LNCAP (cell line): ENCODE results near the gene TEAD1.

Experiments
- CTCF ChIP-seq: fragments of 450-650 bp; IDR thresholded peaks from 2 replicates; pipeline ENCODE4 v1.5.1; 2017; ENCODE audit warnings: mild to moderate bottlenecking

Gene TEAD1

GRCh38 chr11:12834630-12835029 lies 160.4 kb downstream of the TEAD1 start:
- TF ChIP-seq CTCF, result no peak

DNA sequence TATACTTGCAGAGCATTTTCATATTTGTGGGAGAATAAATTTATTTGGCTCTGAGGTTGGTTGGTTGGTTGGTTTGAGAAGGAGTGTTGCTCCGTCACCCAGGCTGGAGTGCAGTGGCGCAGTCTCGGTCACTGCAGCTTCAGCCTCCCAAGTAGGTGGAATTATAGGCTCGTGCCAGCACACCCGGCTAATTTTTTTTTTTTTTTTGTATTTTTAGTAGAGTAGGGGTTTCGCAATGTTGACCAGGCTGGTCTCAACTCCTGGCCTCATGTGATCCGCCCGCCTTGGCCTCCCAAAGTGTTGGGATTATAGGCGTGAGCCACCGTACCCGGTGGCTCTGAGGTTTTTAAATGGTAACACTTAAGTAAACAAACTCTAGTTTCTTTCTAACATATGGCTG lies 161.1 kb downstream of the TEAD1 start:
- TF ChIP-seq CTCF, result no peak

- TF ChIP-seq CTCF, result no peak
These were observed 164.4 kb downstream of the TEAD1 start for GRCh38 chr11:12838463-12839123.

DNA sequence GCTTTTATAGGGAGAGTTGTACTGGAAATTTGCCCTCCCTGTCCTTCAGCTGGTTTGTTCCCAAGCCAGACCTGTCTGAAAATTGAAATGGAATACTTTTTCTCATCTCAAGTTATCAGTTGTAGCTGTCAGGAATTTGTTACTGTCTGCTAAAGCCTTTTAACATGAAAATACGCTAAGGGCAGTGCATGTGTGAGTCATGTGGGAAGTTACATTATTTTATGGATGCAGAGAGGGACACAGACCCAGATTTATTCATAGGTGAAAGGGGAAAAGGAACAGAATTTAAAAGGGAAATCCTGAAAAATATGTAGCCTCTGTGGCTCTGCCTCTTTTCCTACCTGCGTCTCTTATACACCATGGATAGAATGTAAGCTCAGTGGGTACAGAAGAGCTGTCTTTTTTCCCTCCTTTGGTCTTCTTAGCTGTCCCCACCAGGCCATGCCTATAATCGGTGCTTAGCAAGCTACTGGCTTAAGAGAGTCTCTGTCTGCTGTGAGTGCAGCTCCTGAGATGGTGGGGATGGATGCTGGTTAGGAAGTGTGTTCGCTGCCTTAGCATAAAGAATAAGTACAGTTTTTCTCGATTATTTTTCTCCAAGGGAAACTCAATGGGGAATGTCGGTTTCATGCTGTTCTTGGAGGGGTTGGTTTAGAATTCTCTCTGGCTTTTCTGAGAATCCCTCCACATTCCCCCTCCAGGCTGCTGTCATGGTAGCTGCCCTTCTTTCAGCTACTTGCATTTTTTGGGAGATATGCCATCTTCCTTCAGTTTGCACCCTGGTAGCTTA lies 166.8 kb downstream of the TEAD1 start:
- TF ChIP-seq CTCF, result no peak

DNA sequence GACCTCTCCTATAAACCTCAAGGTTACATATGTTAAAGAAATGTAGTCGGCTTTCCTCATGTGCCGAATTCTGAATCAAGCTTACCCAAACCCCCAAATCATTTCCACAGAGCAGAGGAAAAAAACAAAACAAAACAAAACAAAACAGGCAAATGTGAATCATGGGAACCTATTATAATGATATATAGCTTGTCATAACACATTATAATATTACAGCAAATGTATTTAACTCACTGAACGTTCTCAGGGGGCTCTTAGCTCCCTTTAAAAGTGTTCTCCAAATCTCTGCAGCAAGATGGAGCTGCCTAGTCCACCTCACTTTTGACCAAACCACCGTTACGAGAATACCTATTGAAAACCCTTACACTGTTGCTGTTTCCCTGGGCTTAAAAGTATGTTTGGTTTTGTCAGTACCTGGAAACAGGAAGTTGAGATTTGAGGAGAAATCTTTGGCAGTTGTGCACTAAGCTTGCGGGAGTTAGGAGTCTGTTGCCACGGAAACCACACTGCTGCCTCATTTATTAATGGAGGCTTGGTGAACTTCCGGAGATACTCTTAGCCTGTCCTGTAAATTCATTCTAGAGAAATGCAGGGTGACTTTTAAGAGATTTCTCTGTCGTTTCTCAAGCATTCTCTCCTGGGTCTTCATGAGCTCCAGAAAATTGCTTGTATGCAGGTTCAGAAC lies 167.9 kb downstream of the TEAD1 start:
- no peak for TF ChIP-seq CTCF

DNA sequence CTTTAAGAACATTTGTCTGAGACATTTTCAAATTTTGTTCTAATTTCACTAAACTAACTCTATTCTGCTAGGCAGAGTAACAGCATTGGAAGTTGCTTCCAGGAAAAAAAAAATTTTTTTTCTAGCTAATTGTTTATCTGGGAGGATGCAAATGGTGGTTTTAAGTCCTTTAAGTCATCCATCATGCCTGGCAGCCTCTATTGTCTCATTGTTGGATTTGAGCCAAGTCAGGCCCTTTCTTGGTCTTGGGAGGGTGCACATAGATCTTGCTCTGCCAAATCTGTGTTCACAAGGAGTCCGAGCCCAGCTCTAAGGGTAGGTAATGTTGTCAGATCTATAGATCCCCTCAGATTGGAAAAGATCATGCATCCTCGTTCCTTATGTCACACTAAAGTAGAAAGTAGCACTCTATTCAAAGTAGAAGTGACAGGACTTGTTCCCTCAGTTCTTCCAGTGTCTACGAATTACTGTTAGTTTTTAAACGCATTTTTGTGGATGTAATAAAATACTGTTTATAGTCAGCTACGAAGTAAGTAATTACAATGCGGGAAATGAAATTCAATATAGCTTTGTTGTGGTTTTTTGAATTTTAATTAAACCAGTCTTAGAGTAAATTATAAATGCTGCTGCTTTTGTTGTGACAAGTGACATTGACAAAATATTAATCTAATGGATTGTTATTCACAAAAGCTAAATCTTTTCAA lies 168.9 kb downstream of the TEAD1 start:
- no peak for TF ChIP-seq CTCF

DNA sequence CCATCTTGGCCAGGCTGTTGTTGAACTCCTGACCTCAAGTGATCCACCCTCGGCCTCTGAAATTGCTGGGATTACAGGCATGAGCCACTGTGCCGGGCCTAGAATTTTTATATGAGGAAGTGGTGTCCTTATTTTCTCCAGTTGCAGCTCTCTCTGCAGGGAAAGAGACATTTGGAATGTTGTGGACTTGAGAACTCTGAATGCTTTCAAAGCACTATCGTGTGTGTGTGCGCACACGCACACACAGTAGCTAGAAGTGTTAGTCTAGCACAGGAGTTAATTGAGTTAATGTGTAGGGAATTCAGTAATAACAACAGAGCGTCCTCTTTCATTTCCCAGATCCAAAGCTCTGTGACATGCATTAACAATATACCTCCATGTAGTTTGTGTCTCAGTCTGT lies 170.9 kb downstream of the TEAD1 start:
- TF ChIP-seq CTCF, result no peak
